Putamen (tissue), 1 donor: ENCODE data around the gene ADAMTS2.

Source experiments
- DNase-seq: peaks from one replicate; pipeline ENCODE4 v3.0.0-alpha.2; 2016; ENCODE audit warnings: low spot score

Gene ADAMTS2

GRCh38 chr5:179160584-179160983 lies 184.7 kb downstream of the ADAMTS2 start:
- DNase-seq = no peak

- no peak for DNase-seq
Measured at GRCh38 chr5:179158556-179158955, 186.7 kb downstream of the ADAMTS2 start.

GRCh38 chr5:179154991-179155955 lies 190.0 kb downstream of the ADAMTS2 start:
- DNase-seq = no peak

GRCh38 chr5:179154346-179154990 lies 190.8 kb downstream of the ADAMTS2 start:
- no peak for DNase-seq

GRCh38 chr5:179153921-179154345 lies 191.3 kb downstream of the ADAMTS2 start:
- no peak for DNase-seq

GRCh38 chr5:179153341-179153901 lies 191.8 kb downstream of the ADAMTS2 start:
- DNase-seq = no peak

- no peak for DNase-seq
Measured at GRCh38 chr5:179152941-179153340, 192.3 kb downstream of the ADAMTS2 start.

DNA sequence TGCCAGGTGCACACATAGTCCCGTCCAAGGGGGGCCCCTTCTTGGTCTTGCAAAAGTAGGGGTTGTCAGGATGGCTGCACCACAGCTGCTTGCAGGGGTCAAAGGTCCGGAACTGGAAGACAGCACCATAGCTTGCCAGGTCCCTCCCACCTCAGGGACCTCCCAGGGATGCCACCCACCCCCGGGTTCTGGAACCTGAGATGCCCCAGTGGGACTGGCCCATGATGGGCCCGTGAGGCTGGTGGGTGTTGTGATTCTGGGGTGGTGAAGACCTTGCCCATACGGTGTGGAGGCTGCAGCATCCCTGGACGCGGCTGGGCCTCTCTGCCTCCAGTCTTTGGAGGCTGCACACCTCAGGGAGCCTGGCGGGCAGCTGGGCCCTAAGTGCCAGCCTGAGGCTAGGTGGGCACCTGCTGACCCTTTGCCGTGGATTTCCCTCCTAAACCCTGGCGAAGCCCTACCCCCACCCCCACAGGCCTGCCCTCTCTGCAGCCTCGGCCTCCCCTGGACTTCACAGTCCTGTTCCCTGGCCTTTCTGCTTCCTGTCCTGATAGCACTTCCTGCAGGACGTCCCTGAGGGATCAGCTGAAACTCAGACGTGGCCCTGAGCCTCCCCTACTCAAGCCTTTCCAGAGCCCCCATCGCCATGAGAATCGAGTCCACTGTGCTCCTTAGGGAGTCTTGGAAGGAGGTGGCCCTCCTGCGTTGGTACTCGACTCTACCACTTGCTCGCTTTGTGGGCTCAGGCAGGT lies 192.9 kb downstream of the ADAMTS2 start:
- DNase-seq = no peak

DNA sequence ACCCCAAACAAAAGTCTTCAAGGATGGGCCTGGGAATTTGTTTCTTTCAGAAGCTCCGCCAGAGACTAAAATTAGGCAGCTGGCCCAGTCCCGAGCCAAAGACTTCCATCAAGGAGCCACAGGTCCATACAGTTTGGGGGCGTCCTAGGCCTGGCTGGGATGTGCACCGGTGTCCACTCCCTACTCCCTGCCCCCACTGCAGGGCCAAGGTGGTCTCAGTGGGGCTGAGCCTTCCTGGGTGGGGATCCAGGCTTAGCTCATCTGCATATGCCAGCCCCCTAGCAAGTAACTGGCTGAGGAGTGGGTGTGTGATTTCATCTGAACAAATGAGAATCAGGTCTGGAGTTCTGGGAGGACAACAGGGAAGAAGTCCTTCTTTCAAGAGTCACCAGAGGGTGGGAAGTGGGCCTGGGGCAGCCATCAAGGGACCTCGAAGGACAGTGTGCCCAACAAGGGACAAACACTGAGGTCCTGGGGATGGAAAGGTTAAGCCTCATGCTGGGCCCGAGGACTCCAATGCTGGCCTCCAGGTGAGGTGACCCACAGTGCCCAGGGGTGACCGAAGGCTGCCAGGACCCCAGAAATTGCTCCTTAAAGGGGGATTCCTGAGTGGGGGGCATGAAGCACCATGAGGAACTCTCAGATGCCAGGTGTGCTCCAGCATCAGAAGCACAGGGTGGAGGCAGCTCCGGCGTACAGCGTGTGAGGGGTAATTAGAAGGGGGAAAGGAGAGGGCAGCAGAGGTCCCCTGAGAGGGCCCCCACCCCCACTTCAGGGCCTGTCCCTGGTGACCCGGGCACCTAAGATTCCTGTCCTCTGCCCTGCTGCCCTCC lies 193.8 kb downstream of the ADAMTS2 start:
- no peak for DNase-seq

GRCh38 chr5:179150011-179150410 lies 195.2 kb downstream of the ADAMTS2 start:
- DNase-seq = no peak

- no peak for DNase-seq
Measured at GRCh38 chr5:179149278-179149677, 196.0 kb downstream of the ADAMTS2 start.

DNA sequence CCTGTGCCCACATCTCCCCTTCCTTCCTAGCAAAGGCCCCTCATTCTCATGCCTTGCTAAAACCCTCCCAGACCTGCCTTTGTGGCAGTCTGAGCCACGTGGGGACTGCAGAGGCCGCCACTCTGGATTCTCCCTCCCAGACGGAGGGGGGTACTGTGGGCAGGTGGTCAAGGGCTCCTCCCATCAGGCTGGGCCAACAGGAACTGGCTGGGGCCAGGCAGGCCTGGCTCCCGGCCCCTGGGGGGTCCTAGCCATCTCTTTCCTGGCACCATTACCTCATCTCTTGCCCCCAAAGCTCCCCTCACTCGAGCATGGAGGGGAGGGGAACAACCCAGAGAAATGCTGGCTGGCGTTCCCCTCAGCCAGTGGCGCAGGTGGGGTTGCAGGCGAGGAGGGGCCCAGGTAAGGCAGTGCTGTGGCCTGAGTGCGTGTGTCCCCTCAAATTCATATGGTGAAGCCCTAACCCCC lies 196.5 kb downstream of the ADAMTS2 start:
- no peak for DNase-seq

- no peak for DNase-seq
Measured at GRCh38 chr5:179147991-179148702, 197.1 kb downstream of the ADAMTS2 start.

GRCh38 chr5:179146277-179146676 lies 199.0 kb downstream of the ADAMTS2 start:
- DNase-seq = no peak

- no peak for DNase-seq
Measured at GRCh38 chr5:179143446-179143845, 201.8 kb downstream of the ADAMTS2 start.

DNA sequence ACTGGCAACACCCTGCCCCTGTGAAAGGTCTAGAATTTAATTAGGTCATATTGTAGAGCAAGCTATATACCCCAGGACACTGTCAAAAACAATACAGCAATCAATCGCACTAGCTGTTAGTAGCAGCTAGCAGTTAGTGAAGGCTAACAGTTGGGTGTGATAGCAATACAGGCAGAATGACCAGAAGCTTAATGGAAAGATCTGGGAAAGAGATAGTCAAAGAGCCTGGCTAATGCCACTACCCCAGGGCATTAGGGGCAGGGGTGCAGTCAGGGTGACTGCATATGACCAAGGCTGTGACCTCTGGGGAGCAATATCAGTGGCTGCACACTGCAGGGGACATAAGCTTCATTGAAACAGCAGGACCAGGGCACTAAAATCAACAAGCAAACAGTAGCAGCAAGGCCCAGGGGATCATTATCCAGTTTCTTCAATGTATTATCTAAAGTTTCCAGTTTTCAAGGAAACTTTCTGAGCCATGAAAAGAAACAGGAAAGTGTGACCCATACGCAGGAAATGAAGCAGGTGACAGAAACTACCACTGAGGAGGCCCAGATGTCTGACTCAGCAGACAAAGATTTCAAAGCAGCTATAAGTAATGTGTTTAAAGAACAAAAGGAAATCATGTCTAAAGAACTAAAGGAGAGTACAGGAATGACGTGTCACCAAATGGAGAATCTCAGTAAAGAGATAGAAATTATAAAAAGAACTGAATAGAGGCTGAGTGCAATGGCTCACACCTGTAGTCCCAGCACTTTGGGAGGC lies 202.6 kb downstream of the ADAMTS2 start:
- DNase-seq = no peak

DNA sequence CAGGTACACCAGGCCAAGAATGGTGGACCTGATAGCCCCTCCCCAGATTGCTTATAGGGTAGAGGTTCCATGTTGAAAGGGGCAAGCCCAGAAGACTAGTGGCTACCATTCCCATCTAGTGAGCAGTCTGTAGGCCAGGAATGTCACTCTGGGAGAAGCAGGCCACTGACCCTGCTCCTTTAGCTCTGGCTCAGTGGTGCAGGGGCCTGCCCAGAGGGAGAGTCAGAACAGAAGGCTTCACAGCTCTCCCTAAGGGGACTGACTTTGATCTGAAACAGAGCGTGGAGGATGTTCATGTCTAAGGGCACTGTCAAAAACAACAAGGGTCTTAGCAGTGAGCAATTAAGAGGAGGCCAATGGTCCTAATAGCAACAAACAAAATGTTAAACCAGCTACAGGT lies 203.4 kb downstream of the ADAMTS2 start:
- DNase-seq = no peak

GRCh38 chr5:179140293-179140692 lies 205.0 kb downstream of the ADAMTS2 start:
- no peak for DNase-seq

DNA sequence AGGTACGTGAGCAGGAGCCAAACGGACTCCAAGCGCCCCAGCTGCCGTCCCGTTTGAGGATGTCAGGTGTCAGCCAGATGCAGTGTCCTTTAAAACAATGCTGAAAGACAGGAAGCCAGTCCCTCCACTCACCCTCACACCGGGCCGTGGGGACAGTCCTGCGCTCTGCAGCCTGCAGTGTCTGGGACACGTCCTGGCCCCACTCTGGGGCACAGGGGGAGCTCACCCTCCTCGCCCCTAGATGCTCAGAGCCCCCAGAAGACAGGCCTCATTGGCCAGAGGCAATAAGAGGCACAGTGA lies 205.4 kb downstream of the ADAMTS2 start:
- no peak for DNase-seq
